HG03025 (cell line): ENCODE measurements around the gene CELSR3.

Experiments used
- ATAC-seq: cut with Tn5 transposase; IDR thresholded peaks from one replicate; pipeline ENCODE4 v1.9.1; 2021; ENCODE audit warnings: mild to moderate bottlenecking, moderate library complexity; ENCODE audit not compliant: unreplicated experiment, low FRiP score

CELSR3 gene

GRCh38 chr3:48588230-48588629 lies 74.5 kb downstream of the CELSR3 start:
- no peak for ATAC-seq

- ATAC-seq = no peak
Measured at GRCh38 chr3:48587686-48588085, 75.0 kb downstream of the CELSR3 start.
